Pulmonary artery endothelial cell (primary cell): ENCODE measurements around the gene STK4. TPM values are rescaled to one million over a fixed set of nuclear protein-coding genes. Genes with fewer than 3 reads are reported as not detected.

Source experiments
- DNase-seq: peaks from one replicate; pipeline ENCODE4 v3.0.0-alpha.2; 2011; ENCODE audit warnings: low read depth, low spot score
- total RNA-seq: library from RNA; depleted of rRNA; stranded (reverse); fragments of >200 nt; gene quantifications from 2 replicates; pipeline ENCODE4 v1.2.3, GENCODE V29; 2014

The STK4 gene
- total RNA-seq, 1 donor from 2014 or later, result 23.4 TPM

- DNase-seq, result no peak
Observed at GRCh38 chr20:45083127-45083526, 116.8 kb downstream of the STK4 start.

DNA sequence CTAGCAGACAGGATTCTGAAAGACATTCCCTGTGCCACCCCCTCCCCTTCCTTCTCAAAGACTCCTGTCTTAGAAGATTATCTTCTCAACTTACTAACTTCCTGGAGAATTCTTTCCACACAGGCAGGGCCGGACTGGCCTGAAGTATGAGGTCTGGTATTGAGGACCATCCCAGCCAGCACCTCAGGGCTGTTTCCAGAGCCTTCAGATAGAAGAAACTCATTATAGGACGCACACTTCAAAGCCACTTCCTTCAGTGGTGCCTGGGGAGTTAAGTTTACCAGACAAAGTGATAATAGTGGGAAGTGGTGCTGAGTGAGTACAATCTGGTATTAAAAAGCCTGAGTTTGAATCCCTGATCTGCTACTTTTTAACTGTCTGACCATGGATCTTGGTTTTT is 119.0 kb downstream of the STK4 start:
- no peak for DNase-seq

DNA sequence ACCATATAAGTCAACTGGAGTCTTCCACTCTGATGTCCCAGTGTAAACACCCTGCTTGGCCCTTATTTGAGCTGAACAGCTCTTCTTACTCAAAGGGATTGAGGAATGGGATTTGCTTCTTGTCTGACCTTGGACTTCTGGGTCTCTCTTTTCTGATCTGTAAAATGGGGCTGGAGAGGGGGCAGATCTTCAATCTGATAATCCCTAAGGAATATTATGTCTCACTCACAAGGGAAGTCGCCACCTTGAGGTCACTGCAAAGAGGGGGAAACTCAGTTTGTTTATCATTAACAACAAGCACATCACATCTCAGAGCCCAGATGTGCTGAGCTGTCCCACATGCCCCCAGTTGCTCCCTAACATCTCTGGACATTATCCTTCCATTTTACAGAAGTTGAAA is 119.6 kb downstream of the STK4 start:
- DNase-seq, result no peak

GRCh38 chr20:45087097-45087790 is 120.9 kb downstream of the STK4 start:
- DNase-seq, result no peak

DNA sequence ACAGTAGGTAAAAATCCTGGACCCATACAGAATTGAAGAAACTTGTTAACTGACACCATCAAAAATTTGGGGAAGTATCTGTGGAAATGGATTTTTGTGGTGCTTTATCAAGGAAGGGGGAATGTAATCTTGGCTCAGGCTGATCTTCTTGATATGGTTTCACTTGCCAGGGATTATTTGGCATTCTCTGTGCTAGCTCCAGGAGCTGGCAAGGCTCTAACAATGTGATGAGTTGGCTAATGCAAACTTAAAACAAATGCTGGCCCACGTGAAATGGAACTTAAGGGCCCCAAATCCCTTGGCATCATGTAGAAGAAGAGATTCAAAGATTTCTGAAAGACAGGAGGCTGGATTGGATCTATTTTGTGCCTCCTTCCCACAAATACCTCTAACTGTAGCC is 121.5 kb downstream of the STK4 start:
- no peak for DNase-seq

GRCh38 chr20:45088247-45088646 is 121.9 kb downstream of the STK4 start:
- no peak for DNase-seq

DNA sequence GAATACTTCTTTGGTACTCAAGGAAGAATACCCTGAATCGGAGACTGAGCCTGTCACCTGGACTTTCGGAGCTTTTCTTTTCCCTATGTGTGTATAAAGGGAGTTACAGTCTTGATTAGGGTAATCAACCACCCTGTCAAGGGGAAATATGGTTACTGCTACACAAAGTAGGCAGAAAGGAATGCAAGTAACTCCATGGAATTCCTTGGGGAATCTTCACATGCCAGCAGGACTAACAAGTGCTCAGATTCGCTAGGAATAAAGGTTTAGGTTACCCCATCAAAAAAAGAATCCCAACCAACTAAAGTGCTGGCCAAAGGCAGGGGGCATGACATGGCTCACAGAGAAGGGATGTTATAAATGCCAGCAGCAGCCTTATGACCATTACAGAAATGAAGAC is 124.2 kb downstream of the STK4 start:
- no peak for DNase-seq

- no peak for DNase-seq
Observed at GRCh38 chr20:45091366-45091765, 125.1 kb downstream of the STK4 start.

DNA sequence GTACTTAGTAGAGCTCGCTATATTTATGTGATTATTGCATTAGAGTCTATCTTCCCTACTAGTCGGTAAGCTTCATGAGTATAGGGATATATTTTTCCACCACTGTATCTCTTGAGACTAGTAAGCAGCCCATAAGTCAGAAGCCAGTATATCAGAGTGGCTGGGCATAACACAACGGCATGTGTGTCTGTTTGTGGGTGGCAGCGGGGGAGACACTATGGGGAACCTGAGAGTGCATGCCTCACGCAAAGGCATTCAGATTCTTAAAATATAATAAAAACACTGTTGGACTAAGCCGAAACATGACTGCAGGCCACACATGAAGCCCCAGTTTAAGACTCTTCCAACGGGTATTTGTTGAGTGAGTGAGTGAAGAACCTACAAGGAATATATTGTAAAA is 126.6 kb downstream of the STK4 start:
- DNase-seq, result no peak

GRCh38 chr20:45094201-45094600 is 127.9 kb downstream of the STK4 start:
- DNase-seq, result no peak

- DNase-seq, result no peak
Observed at GRCh38 chr20:45094864-45095574, 128.7 kb downstream of the STK4 start.

GRCh38 chr20:45095805-45096238 is 129.5 kb downstream of the STK4 start:
- no peak for DNase-seq

DNA sequence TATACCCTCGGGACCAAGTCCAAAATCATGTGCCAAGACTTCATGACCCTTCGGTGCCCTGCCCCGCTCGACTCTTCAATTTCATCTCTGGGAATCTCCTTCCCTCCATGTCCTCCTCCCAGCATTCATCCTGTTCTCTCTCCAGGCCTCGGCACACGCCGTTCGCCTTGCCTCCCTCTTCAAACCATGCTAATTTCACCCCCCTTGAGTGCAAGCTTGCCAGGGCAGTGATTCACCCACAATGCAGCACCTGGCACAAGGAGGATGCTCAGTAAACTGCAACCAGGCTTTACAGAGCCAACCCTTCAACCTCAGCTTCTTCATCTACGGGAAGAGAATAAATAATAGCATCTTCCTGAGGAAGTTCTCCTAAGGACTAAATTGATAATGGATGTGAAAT is 130.5 kb downstream of the STK4 start:
- no peak for DNase-seq

GRCh38 chr20:45097485-45098102 is 131.3 kb downstream of the STK4 start:
- no peak for DNase-seq

GRCh38 chr20:45098103-45098773 is 131.9 kb downstream of the STK4 start:
- DNase-seq, result no peak

- no peak for DNase-seq
Observed at GRCh38 chr20:45100563-45101245, 134.4 kb downstream of the STK4 start, which contains the start of gene KCNS1. TSS of gene KCNS1 (minus strand) at chr20:45101127. CDS start at chr20:45099236, 1,891 bp downstream.

- DNase-seq, result no peak
Observed at GRCh38 chr20:45101333-45101850, 135.1 kb downstream of the STK4 start.

- DNase-seq, result no peak
Observed at GRCh38 chr20:45103072-45103471, 136.8 kb downstream of the STK4 start.

DNA sequence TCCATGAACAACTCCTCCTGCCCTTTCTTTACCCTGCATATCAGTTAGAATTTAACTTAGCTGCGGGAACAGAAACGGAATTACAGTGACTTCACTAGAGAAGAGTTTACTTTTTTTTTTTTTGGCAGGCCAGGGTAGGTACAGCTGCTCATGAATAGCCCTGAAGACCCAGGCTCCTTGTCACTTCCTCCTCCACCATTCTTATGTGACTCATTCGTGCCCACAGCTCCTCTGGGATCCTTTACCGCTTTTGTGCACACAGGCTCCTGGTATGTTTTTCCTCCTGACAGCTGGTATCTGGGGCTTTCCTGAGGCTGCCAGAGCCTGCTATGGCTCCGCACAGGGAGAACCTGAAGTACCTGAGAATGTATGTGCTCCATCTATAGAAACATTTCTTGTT is 138.5 kb downstream of the STK4 start:
- peak; percentile 43 for DNase-seq

DNA sequence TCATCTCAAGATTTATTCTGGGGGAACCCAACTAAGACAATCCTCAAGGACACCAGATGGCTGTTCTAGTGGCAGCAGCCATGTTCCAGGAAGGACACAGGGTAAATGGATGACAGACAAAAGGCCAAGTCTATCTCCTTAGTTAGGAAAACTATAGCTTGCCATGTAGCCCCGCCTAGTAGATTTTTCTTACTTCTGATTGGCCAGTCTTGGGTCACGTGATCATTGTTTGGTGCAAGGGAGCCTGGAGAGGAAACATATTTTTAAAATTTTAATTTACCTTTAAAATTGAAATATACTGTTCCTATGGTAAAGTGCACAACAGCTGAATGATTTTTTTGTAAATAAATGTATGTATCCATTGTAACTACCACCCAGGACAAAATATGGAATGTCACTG is 139.0 kb downstream of the STK4 start:
- DNase-seq, result no peak

GRCh38 chr20:45109634-45110033 is 143.3 kb downstream of the STK4 start:
- DNase-seq, result no peak
